GM12873 (cell line): ENCODE results near the gene CDK6.

Source experiments
- CTCF ChIP-seq: IDR thresholded peaks from 2 replicates; pipeline ENCODE4 v1.5.1; 2012; ENCODE audit warnings: low read depth, mild to moderate bottlenecking, moderate library complexity, low read length, control low read depth; ENCODE audit not compliant: insufficient read depth; ENCODE audit errors: missing control alignments

CDK6 gene

GRCh38 chr7:92695308-92696261, 140.8 kb downstream of the CDK6 start:
- TF ChIP-seq CTCF = no peak

- TF ChIP-seq CTCF = no peak
Measured at GRCh38 chr7:92694211-92694610, 142.2 kb downstream of the CDK6 start.

- TF ChIP-seq CTCF = no peak
Measured at GRCh38 chr7:92693519-92693918, 142.9 kb downstream of the CDK6 start.

GRCh38 chr7:92691578-92691977, 144.8 kb downstream of the CDK6 start:
- peak; percentile 45 for TF ChIP-seq CTCF

GRCh38 chr7:92685136-92686042, 151.0 kb downstream of the CDK6 start:
- no peak for TF ChIP-seq CTCF

- TF ChIP-seq CTCF = no peak
Measured at GRCh38 chr7:92684274-92684673, 152.1 kb downstream of the CDK6 start.

- no peak for TF ChIP-seq CTCF
Measured at GRCh38 chr7:92682903-92683539, 153.4 kb downstream of the CDK6 start.
